H9 (cell line): ENCODE data around the gene CACNA1A. TPM values are rescaled to one million over a fixed set of nuclear protein-coding genes. Genes with fewer than 3 reads are reported as not detected.

ENCODE experiments used
- DNase-seq: peaks from one replicate; pipeline ENCODE4 v3.0.0-alpha.2; 2017
- H2AFZ ChIP-seq: one replicate; pipeline ENCODE4 v1.6.1; 2013; ENCODE audit warnings: mild to moderate bottlenecking, low read length, control low read depth, moderate library complexity
- H2AK5ac ChIP-seq: 2 replicates; pipeline ENCODE4 v1.6.1; 2013; ENCODE audit warnings: low read length, control low read depth, mixed read lengths; ENCODE audit not compliant: insufficient read length
- H2BK120ac ChIP-seq: one replicate; pipeline ENCODE4 v1.6.1; 2013; ENCODE audit warnings: low read depth, mild to moderate bottlenecking, low read length, control low read depth, inconsistent platforms; ENCODE audit not compliant: poor library complexity, severe bottlenecking
- H2BK12ac ChIP-seq: 2 replicates; pipeline ENCODE4 v1.6.1; 2013; ENCODE audit warnings: low read length, control low read depth, mixed read lengths, low read depth; ENCODE audit not compliant: insufficient read length
- H2BK15ac ChIP-seq: 2 replicates; pipeline ENCODE4 v1.6.1; 2013; ENCODE audit warnings: low read depth, low read length, control low read depth
- H2BK20ac ChIP-seq: one replicate; pipeline ENCODE4 v1.6.1; 2013; ENCODE audit warnings: low read depth, mild to moderate bottlenecking, low read length, control low read depth, inconsistent platforms; ENCODE audit not compliant: poor library complexity, severe bottlenecking
- H2BK5ac ChIP-seq: 2 replicates; pipeline ENCODE4 v1.6.1; 2013; ENCODE audit warnings: low read length, control low read depth, mixed read lengths; ENCODE audit not compliant: insufficient read length
- H3K14ac ChIP-seq: 2 replicates; pipeline ENCODE4 v1.6.1; 2013; ENCODE audit warnings: low read length, control low read depth; ENCODE audit not compliant: insufficient read depth
- H3K18ac ChIP-seq: 2 replicates; pipeline ENCODE4 v1.6.1; 2013; ENCODE audit warnings: low read depth, mild to moderate bottlenecking, mixed read lengths, low read length, control low read depth; ENCODE audit not compliant: insufficient read length
- H3K23ac ChIP-seq: 2 replicates; pipeline ENCODE4 v1.6.1; 2013; ENCODE audit warnings: low read length, control low read depth, mixed read lengths, low read depth; ENCODE audit not compliant: insufficient read length
- H3K23me2 ChIP-seq: 2 replicates; pipeline ENCODE4 v1.6.1; 2013; ENCODE audit warnings: low read depth, mild to moderate bottlenecking, mixed read lengths, low read length, control low read depth; ENCODE audit not compliant: insufficient read length, poor library complexity, severe bottlenecking
- H3K27ac ChIP-seq: 2 replicates; pipeline ENCODE4 v1.5.1; 2013; ENCODE audit warnings: low read length, control low read depth, mixed read lengths, low read depth; ENCODE audit not compliant: insufficient read length
- H3K27me3 ChIP-seq: 2 replicates; pipeline ENCODE4 v1.6.1; 2013; ENCODE audit warnings: low read length, control low read depth, inconsistent platforms; ENCODE audit not compliant: insufficient read depth
- H3K4ac ChIP-seq: 2 replicates; pipeline ENCODE4 v1.6.1; 2013; ENCODE audit warnings: low read depth, mild to moderate bottlenecking, control low read depth, inconsistent platforms, low read length, moderate library complexity
- H3K4me1 ChIP-seq: 2 replicates; pipeline ENCODE4 v1.6.1; 2013; ENCODE audit warnings: low read length, control low read depth, inconsistent platforms; ENCODE audit not compliant: insufficient read depth
- H3K4me2 ChIP-seq: 2 replicates; pipeline ENCODE4 v1.6.1; 2013; ENCODE audit warnings: low read length, control low read depth, mixed read lengths; ENCODE audit not compliant: insufficient read length, insufficient read depth
- H3K56ac ChIP-seq: 2 replicates; pipeline ENCODE4 v1.6.1; 2013; ENCODE audit warnings: low read depth, mild to moderate bottlenecking, mixed read lengths, low read length, control low read depth; ENCODE audit not compliant: insufficient read length
- H3K79me1 ChIP-seq: 2 replicates; pipeline ENCODE4 v1.6.1; 2013; ENCODE audit warnings: low read depth, mild to moderate bottlenecking, moderate library complexity, low read length, control low read depth, inconsistent platforms; ENCODE audit not compliant: insufficient read depth, poor library complexity, severe bottlenecking
- H3K79me2 ChIP-seq: 2 replicates; pipeline ENCODE4 v1.6.1; 2013; ENCODE audit warnings: low read length, control low read depth, inconsistent platforms; ENCODE audit not compliant: insufficient read depth
- H3K9ac ChIP-seq: 2 replicates; pipeline ENCODE4 v1.6.1; 2013; ENCODE audit warnings: low read length, control low read depth, mixed read lengths; ENCODE audit not compliant: insufficient read length; ENCODE audit errors: extremely low read depth
- H3K9me3 ChIP-seq: one replicate; pipeline ENCODE4 v1.6.1; 2013; ENCODE audit warnings: low read depth, low read length, inconsistent platforms; ENCODE audit not compliant: control insufficient read depth
- H3T11ph ChIP-seq: one replicate; pipeline ENCODE4 v1.6.1; 2013; ENCODE audit warnings: mild to moderate bottlenecking, low read length, control low read depth, inconsistent platforms
- H4K20me1 ChIP-seq: one replicate; pipeline ENCODE4 v1.6.1; 2013; ENCODE audit not compliant: control insufficient read depth, insufficient read length, insufficient read depth
- H4K5ac ChIP-seq: 2 replicates; pipeline ENCODE4 v1.6.1; 2013; ENCODE audit warnings: low read depth, mild to moderate bottlenecking, mixed read lengths, low read length, control low read depth; ENCODE audit not compliant: insufficient read length
- H4K8ac ChIP-seq: replicated peaks from 2 replicates; pipeline ENCODE4 v1.6.1; 2013; ENCODE audit warnings: low read length, control low read depth, mixed read lengths, low read depth; ENCODE audit not compliant: insufficient read length
- H4K91ac ChIP-seq: 2 replicates; pipeline ENCODE4 v1.6.1; 2013; ENCODE audit warnings: low read depth, mild to moderate bottlenecking, moderate library complexity, mixed read lengths, low read length, control low read depth; ENCODE audit not compliant: insufficient read length
- H3K27ac Mint-ChIP-seq, 3 experiments: 2 replicates in 2 of 3; 3 replicates in 1 of 3; pipeline ENCODE4 v1.8.0; 2020 to 2021; ENCODE audit warnings: mixed read lengths in 3 of 3, mild to moderate bottlenecking in 1 of 3, moderate library complexity in 1 of 3
- H3K27me3 Mint-ChIP-seq: 2 replicates; pipeline ENCODE4 v1.8.0; 2021; ENCODE audit warnings: low read depth, mild to moderate bottlenecking, moderate library complexity, mixed read lengths
- H3K36me3 Mint-ChIP-seq, 3 experiments: 2 replicates in 2 of 3; 3 replicates in 1 of 3; pipeline ENCODE4 v1.8.0; 2020 to 2021; ENCODE audit warnings: low read depth in 3 of 3, mixed read lengths in 3 of 3; ENCODE audit not compliant: insufficient read depth in 1 of 3
- H3K4me1 Mint-ChIP-seq, 2 experiments: 2 replicates each; pipeline ENCODE4 v1.8.0; 2020; ENCODE audit warnings: mixed read lengths in 2 of 2
- H3K4me3 Mint-ChIP-seq, 2 experiments: 2 replicates in 1 of 2; 3 replicates in 1 of 2; pipeline ENCODE4 v1.8.0; 2020 to 2021; ENCODE audit warnings: mild to moderate bottlenecking in 2 of 2, mixed read lengths in 2 of 2, moderate library complexity in 1 of 2
- H3K9me3 Mint-ChIP-seq, 2 experiments: 2 replicates in 1 of 2; 3 replicates in 1 of 2; pipeline ENCODE4 v1.8.0; 2020; ENCODE audit warnings: mild to moderate bottlenecking in 2 of 2, mixed read lengths in 2 of 2, moderate library complexity in 1 of 2
- CTCF ChIP-seq: fragments of 200-600 bp; sonication (generic); conservative IDR thresholded peaks from 3 replicates; pipeline ENCODE4 v1.8.0; 2021; ENCODE audit warnings: antibody characterized with exemption, mild to moderate bottlenecking
- WGBS: extraction: QIAGEN DNeasy Blood & Tissue Kit; methylation state at CpG from one replicate; pipeline ENCODE4 v1.1.7; 2013; ENCODE audit warnings: missing lambda C conversion rate, low lambda C conversion rate, mixed read lengths; ENCODE audit not compliant: insufficient read length; ENCODE audit errors: extremely low coverage; 5-methylcytosine and 5-hydroxymethylcytosine counted together
- total RNA-seq: library from RNA; stranded (reverse); gene quantifications from 2 replicates; pipeline ENCODE4 v1.2.1, GENCODE V29; 2021

The CACNA1A gene
- total RNA-seq, 1 experiment from 2014 or later: 8.0 TPM

- H4K91ac ChIP-seq: no peak overlapping the region
- H3K9ac ChIP-seq: no peak overlapping the region
- no peak overlapping the region for H2BK15ac ChIP-seq
- no peaks in the 10 kb centered on the region for H3K79me1 ChIP-seq
- peaks cover 0 to 5% (median 0%) of the 10 kb centered on the region in 3 experiments; a peak in 4 of 7 replicates for H3K36me3 Mint-ChIP-seq
- H3K79me2 ChIP-seq: no peaks in the 10 kb centered on the region
- no peak overlapping the region; a peak in 1 of 5 replicates for H3K4me3 Mint-ChIP-seq
- peak overlapping the region in 1 of 3 experiments; percentile 70; a peak in 3 of 7 replicates for H3K27ac Mint-ChIP-seq
- H3K14ac ChIP-seq: no peak overlapping the region
- no peaks in the 10 kb centered on the region for H3K9me3 ChIP-seq
- no peaks in the 10 kb centered on the region for H4K20me1 ChIP-seq
- no peak overlapping the region for H3T11ph ChIP-seq
- H3K23me2 ChIP-seq: no peaks in the 10 kb centered on the region
- no peak for DNase-seq
- H3K18ac ChIP-seq: no peak overlapping the region
- H3K4me1 ChIP-seq: no peaks in the 10 kb centered on the region; the same call in 1 of the 2 replicates
- H3K27me3 ChIP-seq: no peaks in the 10 kb centered on the region
- no peak overlapping the region for H2BK20ac ChIP-seq
- H3K4me1 Mint-ChIP-seq: peaks cover 6 to 7% of the 10 kb centered on the region in 2 experiments; a peak in 3 of 4 replicates
- WGBS: no CpG with 5 or more reads among the region's 8 CpGs
- H3K4me2 ChIP-seq: no peak overlapping the region
- H2BK5ac ChIP-seq: no peak overlapping the region
- no peak overlapping the region for H2BK120ac ChIP-seq
- no peak for TF ChIP-seq CTCF
- H2AK5ac ChIP-seq: no peak overlapping the region
- no peak overlapping the region for H3K27ac ChIP-seq
- no peak overlapping the region for H2BK12ac ChIP-seq
- H3K27me3 Mint-ChIP-seq: peaks cover 2% of the 10 kb centered on the region
- H3K56ac ChIP-seq: no peak overlapping the region
- H4K8ac ChIP-seq: no peak overlapping the region
- no peak overlapping the region for H3K23ac ChIP-seq
- no peak overlapping the region for H3K4ac ChIP-seq
- H2AFZ ChIP-seq: no peak overlapping the region
- H3K9me3 Mint-ChIP-seq: no peaks in the 10 kb centered on the region; a peak in 2 of 5 replicates
- no peak overlapping the region for H4K5ac ChIP-seq
Measured at GRCh38 chr19:13282486-13283065, 223.7 kb downstream of the CACNA1A start.
